C4-2B (cell line): ENCODE data around the gene ABHD13.

ENCODE experiments used
- ZFX ChIP-seq: fragments of 450-650 bp; IDR thresholded peaks from 2 replicates; pipeline ENCODE4 v1.6.1; 2017
- TF ChIP-seq, protein P1 (sequence below): fragments of 450-650 bp; conservative IDR thresholded peaks from 2 replicates; pipeline ENCODE4 v1.5.1; 2017; ENCODE audit warnings: mild to moderate bottlenecking

DNA sequence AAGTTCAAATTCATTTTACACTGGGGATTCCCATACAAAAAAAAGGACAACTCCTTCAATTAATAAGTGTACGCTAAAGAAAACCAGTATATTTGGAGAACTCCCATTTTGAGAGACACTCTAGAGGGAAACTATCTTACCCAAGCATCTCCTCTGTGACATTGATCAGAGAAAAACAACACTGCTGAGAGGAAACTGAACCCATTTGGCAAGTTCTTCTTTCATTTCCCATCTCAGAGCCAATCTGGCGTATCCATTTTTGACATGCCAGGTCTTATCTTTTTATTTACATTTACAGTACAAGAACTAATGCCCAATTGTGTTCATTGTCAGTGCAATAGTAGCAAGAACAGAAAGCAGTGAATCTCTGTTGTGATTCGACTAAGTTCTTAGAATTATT is 33.0 kb upstream of the ABHD13 start:
- TF ChIP-seq, protein P1, sequence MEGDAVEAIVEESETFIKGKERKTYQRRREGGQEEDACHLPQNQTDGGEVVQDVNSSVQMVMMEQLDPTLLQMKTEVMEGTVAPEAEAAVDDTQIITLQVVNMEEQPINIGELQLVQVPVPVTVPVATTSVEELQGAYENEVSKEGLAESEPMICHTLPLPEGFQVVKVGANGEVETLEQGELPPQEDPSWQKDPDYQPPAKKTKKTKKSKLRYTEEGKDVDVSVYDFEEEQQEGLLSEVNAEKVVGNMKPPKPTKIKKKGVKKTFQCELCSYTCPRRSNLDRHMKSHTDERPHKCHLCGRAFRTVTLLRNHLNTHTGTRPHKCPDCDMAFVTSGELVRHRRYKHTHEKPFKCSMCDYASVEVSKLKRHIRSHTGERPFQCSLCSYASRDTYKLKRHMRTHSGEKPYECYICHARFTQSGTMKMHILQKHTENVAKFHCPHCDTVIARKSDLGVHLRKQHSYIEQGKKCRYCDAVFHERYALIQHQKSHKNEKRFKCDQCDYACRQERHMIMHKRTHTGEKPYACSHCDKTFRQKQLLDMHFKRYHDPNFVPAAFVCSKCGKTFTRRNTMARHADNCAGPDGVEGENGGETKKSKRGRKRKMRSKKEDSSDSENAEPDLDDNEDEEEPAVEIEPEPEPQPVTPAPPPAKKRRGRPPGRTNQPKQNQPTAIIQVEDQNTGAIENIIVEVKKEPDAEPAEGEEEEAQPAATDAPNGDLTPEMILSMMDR = no peak
- TF ChIP-seq ZFX = no peak
